Upper lobe of left lung (tissue), 4 donors: ENCODE data around the gene GPR183.

Experiments used
- CTCF ChIP-seq, 6 experiments: fragments of 450-650 bp in 4 of 6; fragments of 200-600 bp in 2 of 6; sonication (generic) in 2 of 6; IDR thresholded peaks; one replicate each; pipeline ENCODE4 v1.5.1; 2016 to 2019; ENCODE audit warnings: antibody characterized with exemption in 6 of 6
- EP300 ChIP-seq, 4 donors: sonication (generic); formaldehyde crosslinking; IDR thresholded peaks; one replicate each; pipeline ENCODE4 v1.5.1; 2017; ENCODE audit warnings: antibody characterized with exemption in 4 of 4, control low read depth in 2 of 4
- POLR2A ChIP-seq, 4 donors: fragments of 450-650 bp; IDR thresholded peaks; one replicate each; pipeline ENCODE4 v1.5.1; 2016 to 2017; ENCODE audit warnings: antibody characterized with exemption in 4 of 4, mild to moderate bottlenecking in 2 of 4

- TF ChIP-seq CTCF (IDR thresholded peaks at IDR 0.05) (no peak), EP300 (IDR thresholded peaks at IDR 0.05) (no peak), POLR2A (IDR thresholded peaks at IDR 0.05) (no peak)
Observed at GRCh38 chr13:99265162-99265800, 41.9 kb downstream of the GPR183 start.
